IMR-90 (cell line): ENCODE results near the gene PAFAH1B2. TPM values are rescaled to one million over a fixed set of nuclear protein-coding genes. Genes with fewer than 3 reads are reported as not detected.
A peak's percentile ranks its signal among the peaks of the same experiment; 100 is the strongest.

Source experiments
- ATAC-seq: fragments of 200-7000 bp; cut with Tn5 transposase; 2 replicates; pipeline ENCODE4 v1.9.1; 2020; ENCODE audit warnings: low read depth, mild to moderate bottlenecking, moderate library complexity
- BruUV-seq: library from RNA; stranded (reverse); fragments of 400-500 nt; replicated peaks from 2 replicates; lab custom pipeline; 2021; lab: Mats Ljungman, UMichigan
- CTCF ChIA-PET: fragments of 300-600 bp; formaldehyde crosslinking; extraction: SDS; loops from one replicate; lab custom pipeline; 2021; ENCODE audit warnings: antibody characterized with exemption; lab: Yijun Ruan, JAX
- POLR2A ChIA-PET: fragments of 300-600 bp; sonication (Branson Sonifier 250); formaldehyde crosslinking; loops from one replicate; lab custom pipeline; 2022; ENCODE audit warnings: antibody characterized with exemption; ENCODE audit not compliant: unreplicated experiment; lab: Charles Lee
- DNase-seq: peaks from one replicate; pipeline ENCODE4 v3.0.0; 2013
- H2AFZ ChIP-seq: replicated peaks from 2 replicates; pipeline ENCODE3; 2013; ENCODE audit warnings: low read length, mild to moderate bottlenecking; ENCODE audit not compliant: poor library complexity
- H2AK5ac ChIP-seq: 2 replicates; pipeline ENCODE4 v1.6.1; 2013; ENCODE audit warnings: low read depth, low read length, inconsistent platforms
- H2AK9ac ChIP-seq: replicated peaks from 2 replicates; pipeline ENCODE3; 2013; ENCODE audit warnings: mild to moderate bottlenecking, low read depth, low read length, moderate library complexity; ENCODE audit not compliant: poor library complexity
- H2BK120ac ChIP-seq: 2 replicates; pipeline ENCODE4 v1.6.1; 2013; ENCODE audit warnings: low read depth, low read length, inconsistent platforms
- H2BK15ac ChIP-seq: 3 replicates; pipeline ENCODE4 v1.6.1; 2013; ENCODE audit warnings: low read depth, low read length, inconsistent platforms
- H2BK20ac ChIP-seq: 2 replicates; pipeline ENCODE4 v1.6.1; 2013; ENCODE audit warnings: low read depth, mild to moderate bottlenecking, inconsistent platforms, low read length, moderate library complexity
- H2BK5ac ChIP-seq: 2 replicates; pipeline ENCODE4 v1.6.1; 2013; ENCODE audit warnings: mild to moderate bottlenecking, low read depth, low read length, inconsistent platforms; ENCODE audit not compliant: poor library complexity, severe bottlenecking
- H3K14ac ChIP-seq: replicated peaks from 2 replicates; pipeline ENCODE4 v1.6.1; 2013; ENCODE audit warnings: low read depth, low read length, inconsistent platforms
- H3K18ac ChIP-seq: 2 replicates; pipeline ENCODE4 v1.6.1; 2013; ENCODE audit warnings: low read depth, low read length, control low read depth
- H3K23ac ChIP-seq: 2 replicates; pipeline ENCODE4 v1.6.1; 2013; ENCODE audit warnings: low read depth, low read length, inconsistent platforms
- H3K27ac ChIP-seq: 2 replicates; pipeline ENCODE4 v1.5.1; 2013; ENCODE audit warnings: mild to moderate bottlenecking, control low read depth, low read length; ENCODE audit not compliant: insufficient read depth
- H3K27me3 ChIP-seq: 2 replicates; pipeline ENCODE4 v1.6.1; 2013; ENCODE audit warnings: low read length; ENCODE audit not compliant: control insufficient read depth, insufficient read depth
- H3K36me3 ChIP-seq: 2 replicates; pipeline ENCODE4 v1.6.1; 2013; ENCODE audit warnings: low read length, mixed read lengths; ENCODE audit not compliant: control insufficient read depth, insufficient read depth
- H3K4ac ChIP-seq: 2 replicates; pipeline ENCODE4 v1.6.1; 2013; ENCODE audit warnings: low read depth, low read length, inconsistent platforms
- H3K4me1 ChIP-seq: 2 replicates; pipeline ENCODE4 v1.6.1; 2013; ENCODE audit warnings: low read length, mixed read lengths; ENCODE audit not compliant: control insufficient read depth, insufficient read depth
- H3K4me2 ChIP-seq: 2 replicates; pipeline ENCODE4 v1.6.1; 2013; ENCODE audit warnings: low read depth, mild to moderate bottlenecking, control low read depth, low read length, moderate library complexity
- H3K4me3 ChIP-seq: 2 replicates; pipeline ENCODE4 v1.5.1; 2013; ENCODE audit warnings: low read depth, mild to moderate bottlenecking, control low read depth, low read length, moderate library complexity; ENCODE audit not compliant: insufficient read depth
- H3K56ac ChIP-seq: 2 replicates; pipeline ENCODE4 v1.6.1; 2013; ENCODE audit warnings: low read length, inconsistent platforms; ENCODE audit not compliant: insufficient read depth; ENCODE audit errors: extremely low read depth
- H3K79me1 ChIP-seq, 2 experiments: 2 replicates each; pipeline ENCODE4 v1.6.1; 2013; ENCODE audit warnings: low read length in 2 of 2, inconsistent platforms in 1 of 2, low read depth in 1 of 2
- H3K9ac ChIP-seq: 2 replicates; pipeline ENCODE4 v1.6.1; 2013; ENCODE audit warnings: low read depth, low read length, control low read depth
- H3K9me1 ChIP-seq: 2 replicates; pipeline ENCODE4 v1.6.1; 2013; ENCODE audit warnings: low read length, inconsistent platforms; ENCODE audit not compliant: insufficient read depth
- H3K9me3 ChIP-seq: 2 replicates; pipeline ENCODE4 v1.6.1; 2013; ENCODE audit warnings: low read length; ENCODE audit not compliant: control insufficient read depth, insufficient read depth
- H4K20me1 ChIP-seq: 2 replicates; pipeline ENCODE4 v1.6.1; 2013; ENCODE audit warnings: low read length, inconsistent platforms; ENCODE audit not compliant: insufficient read depth
- H4K5ac ChIP-seq: 2 replicates; pipeline ENCODE4 v1.6.1; 2013; ENCODE audit warnings: mild to moderate bottlenecking, low read depth, low read length, control low read depth
- H4K8ac ChIP-seq, 2 experiments: 2 replicates each; pipeline ENCODE4 v1.6.1; 2013; ENCODE audit warnings: low read depth in 2 of 2, low read length in 2 of 2, control low read depth in 1 of 2, inconsistent platforms in 1 of 2
- H4K91ac ChIP-seq: 2 replicates; pipeline ENCODE4 v1.6.1; 2013; ENCODE audit warnings: low read depth, low read length, inconsistent platforms; ENCODE audit not compliant: insufficient read depth
- RFX5 ChIP-seq: IDR thresholded peaks from 2 replicates; pipeline ENCODE4 v1.8.0; 2012; ENCODE audit warnings: low read depth, mild to moderate bottlenecking, low read length, moderate library complexity
- WGBS, 2 experiments: methylation state at CpG; one replicate each; pipeline versions ENCODE4 v1.1.5 to v1.1.7; 2013; ENCODE audit warnings: missing lambda C conversion rate in 2 of 2; ENCODE audit not compliant: insufficient read length in 1 of 2; ENCODE audit errors: extremely low coverage in 2 of 2; 5-methylcytosine and 5-hydroxymethylcytosine counted together
- dilution Hi-C: fragments of 300-500 bp; cut with HindIII; formaldehyde crosslinking; loops from one replicate; pipeline ENCODE4 v1.14.3; 2018; ENCODE audit warnings: low sequenced_read_pairs; ENCODE audit not compliant: unreplicated experiment
- in situ Hi-C: fragments of 300-500 bp; cut with MboI; formaldehyde crosslinking; loops from 3 replicates; pipeline ENCODE4 v1.14.3; 2019; ENCODE audit warnings: low sequenced_read_pairs, inconsistent platforms, mixed read lengths
- intact Hi-C: fragments of 100-400 bp; cut with micrococcal nuclease; formaldehyde crosslinking; loops from 2 replicates; pipeline ENCODE4 v1.10.0; 2022
- polyA plus RNA-seq, 3 experiments: library from polyadenylated mRNA; depleted of rRNA; stranded (reverse); fragments of >200 nt; gene quantifications; 2 replicates each; pipeline ENCODE4 v1.2.3, GENCODE V29; 2012; ENCODE audit warnings: low replicate concordance in 1 of 3
- total RNA-seq: library from RNA; depleted of rRNA; stranded (reverse); fragments of >200 nt; gene quantifications from 2 replicates; pipeline ENCODE4 v1.2.3, GENCODE V29; 2012

Gene PAFAH1B2
- total and polyA plus RNA-seq, 2 of the 4 experiments (the other 2 are of a cell fraction) = 29.8 to 280 TPM

DNA sequence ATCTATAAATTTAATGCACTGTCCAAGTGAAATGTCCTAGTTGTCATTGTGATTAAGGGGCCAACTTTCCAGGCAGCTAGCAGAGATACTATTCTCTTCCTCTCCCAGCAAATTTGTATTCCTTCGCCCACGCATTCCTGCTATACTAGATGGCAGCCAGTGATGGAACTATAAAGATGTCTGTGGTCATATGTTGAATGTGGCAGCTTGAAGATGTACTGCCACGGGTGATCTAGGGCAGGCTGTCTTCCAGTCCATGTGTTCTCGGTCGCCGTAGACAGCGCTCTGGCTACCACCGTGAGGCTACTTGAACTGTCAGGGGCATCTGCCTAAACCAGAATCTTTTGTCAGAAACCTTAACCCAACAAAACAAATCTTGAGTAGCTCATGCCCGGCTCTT lies 26.1 kb downstream of the PAFAH1B2 start:
- BruUV-seq = no TSS peak
- dilution Hi-C loops (no loop called here), intact Hi-C loops (no loop called here), in situ Hi-C loops (no loop called here)
- Histone ChIP-seq H3K9me1 (peaks cover 10% of the 10 kb centered on the region), H2BK15ac (no peak overlapping the region), H3K23ac (no peak overlapping the region), H3K4ac (no peak overlapping the region), H2BK120ac (no peak overlapping the region), H3K36me3 (peaks cover 16% of the 10 kb centered on the region), H3K14ac (no peak overlapping the region), H3K9ac (no peak overlapping the region), H2AK9ac (no peak overlapping the region), H3K27ac (peak overlapping the region; percentile 36; the same call in 1 of the 2 replicates), H4K5ac (no peak overlapping the region), H2BK5ac (peak overlapping the region; percentile 0), H3K18ac (no peak overlapping the region), H3K79me1 (peaks cover 6 to 51% of the 10 kb centered on the region in 2 experiments), H3K27me3 (no peaks in the 10 kb centered on the region), H3K4me1 (peaks cover 14% of the 10 kb centered on the region), H3K9me3 (no peaks in the 10 kb centered on the region), H3K4me3 (no peak overlapping the region), H3K4me2 (0 out of 2 replicates have a peak overlapping the region, but pooled peaks have one; percentile 28), H3K56ac (no peak overlapping the region), H2AK5ac (no peak overlapping the region), H2BK20ac (no peak overlapping the region), H2AFZ (no peak overlapping the region), H4K20me1 (peaks cover 16% of the 10 kb centered on the region), H4K91ac (no peak overlapping the region), H4K8ac (no peak overlapping the region; a peak in 1 of 4 replicates)
- TF ChIP-seq RFX5 = no peak
- CTCF ChIA-PET = interaction anchor here (0.6 to 1.4 kb wide), 2 partner anchors 11 to 21 kb away, joined by 5 to 6 read pairs; no protein-coding TSS in a partner anchor
- POLR2A ChIA-PET = interaction anchor here (0.6 kb wide), 1 partner anchor 72 kb away, joined by 5 read pairs; the partner anchor contains the start of gene SIK3
- no CpG with 5 or more reads among the region's 9 CpGs for WGBS, 2 experiments
- ATAC-seq = peak; percentile 24
- peak; percentile 26 for DNase-seq
